HepG2 (cell line): ENCODE results near the gene GDI1. TPM values are rescaled to one million over a fixed set of nuclear protein-coding genes. Genes with fewer than 3 reads are reported as not detected.

Source experiments
- ATAC-seq: fragments of 200-7000 bp; cut with Tn5 transposase; 3 replicates; pipeline ENCODE4 v1.9.1; 2020; ENCODE audit warnings: mild to moderate bottlenecking, moderate library complexity
- BruUV-seq: library from RNA; stranded (reverse); fragments of 400-500 nt; replicated peaks from 2 replicates; lab custom pipeline; 2021; lab: Mats Ljungman, UMichigan
- CTCF ChIA-PET: fragments of 300-600 bp; formaldehyde crosslinking; extraction: SDS; loops from one replicate; lab custom pipeline; 2021; ENCODE audit warnings: low total read pairs, inconsistent platforms, low intra/inter-chr PET ratio; lab: Yijun Ruan, JAX
- POLR2A ChIA-PET: fragments of 350-600 bp; sonication (Branson Sonifier 250); formaldehyde crosslinking; loops from one replicate; lab custom pipeline; 2020; ENCODE audit warnings: antibody characterized with exemption, inconsistent platforms; lab: Yijun Ruan, JAX
- DNase-seq: peaks from one replicate; pipeline ENCODE4 v3.0.0-alpha.2; 2015; ENCODE audit warnings: low spot score
- FAIRE-seq: peaks from 3 replicates; lab custom pipeline; 2011; peaks lifted over from hg19 to GRCh38; lab: Jason Lieb, UNC
- H2AFZ ChIP-seq: one replicate; pipeline ENCODE4 v1.6.1; 2011; ENCODE audit warnings: low read length, inconsistent platforms
- H3K27ac ChIP-seq: fragments of 300-600 bp; 3 replicates; pipeline ENCODE4 v1.8.0; 2011; ENCODE audit warnings: mixed run types, mild to moderate bottlenecking, mixed read lengths, low read length, inconsistent platforms; ENCODE audit not compliant: insufficient read depth; ENCODE audit errors: extremely low read length
- H3K27me3 ChIP-seq, 2 experiments: fragments of 200-600 bp in 1 of 2; 2 replicates in 1 of 2; 3 replicates in 1 of 2; pipeline versions ENCODE4 v1.6.0 to v1.8.0; 2011; ENCODE audit warnings: low read length in 2 of 2, mild to moderate bottlenecking in 2 of 2, moderate library complexity in 2 of 2, inconsistent platforms in 1 of 2; ENCODE audit not compliant: insufficient read depth in 2 of 2, control insufficient read depth in 1 of 2
- H3K36me3 ChIP-seq, 2 experiments: fragments of 200-600 bp in 1 of 2; replicated peaks in 1 of 2; 2 replicates in 1 of 2; 3 replicates in 1 of 2; pipeline versions ENCODE4 v1.5.1 to v1.8.0; 2011; ENCODE audit warnings: low read length in 2 of 2, inconsistent platforms in 1 of 2; ENCODE audit not compliant: insufficient read depth in 2 of 2, control insufficient read depth in 1 of 2
- H3K4me1 ChIP-seq: 2 replicates; pipeline ENCODE4 v1.5.1; 2012; ENCODE audit warnings: low read length, inconsistent platforms; ENCODE audit not compliant: insufficient read depth
- H3K4me2 ChIP-seq: 2 replicates; pipeline ENCODE4 v1.6.0; 2011; ENCODE audit warnings: low read depth, low read length, inconsistent platforms
- H3K4me3 ChIP-seq, 3 experiments: fragments of 200-600 bp in 1 of 3; sonication (generic), shearing (Covaris generic) in 1 of 3; replicated peaks in 1 of 3; 2 replicates each; pipeline ENCODE4 v1.5.1; 2011 to 2016; ENCODE audit warnings: low read length in 3 of 3, inconsistent platforms in 2 of 3, low read depth in 2 of 3, mild to moderate bottlenecking in 2 of 3, control low read depth in 1 of 3, mixed read lengths in 1 of 3; ENCODE audit not compliant: insufficient read depth in 1 of 3
- H3K79me2 ChIP-seq: one replicate; pipeline ENCODE4 v1.6.1; 2011; ENCODE audit warnings: low read length, inconsistent platforms; ENCODE audit not compliant: insufficient read depth
- H3K9ac ChIP-seq: 2 replicates; pipeline ENCODE4 v1.6.0; 2011; ENCODE audit warnings: mild to moderate bottlenecking, low read depth, low read length, inconsistent platforms; ENCODE audit not compliant: insufficient read depth
- H3K9me3 ChIP-seq: 2 replicates; pipeline ENCODE4 v1.5.1; 2012; ENCODE audit warnings: mild to moderate bottlenecking, low read length
- H4K20me1 ChIP-seq: 2 replicates; pipeline ENCODE4 v1.6.0; 2011; ENCODE audit warnings: inconsistent platforms, mild to moderate bottlenecking, low read length, moderate library complexity; ENCODE audit not compliant: insufficient read depth
- MBD4 ChIP-seq: IDR thresholded peaks from 2 replicates; pipeline ENCODE4 v1.6.1; 2012; ENCODE audit warnings: low read length, inconsistent platforms, borderline replicate concordance
- MNT ChIP-seq: fragments of 450-650 bp; IDR thresholded peaks from 2 replicates; pipeline ENCODE4 v1.6.1; 2016
- SAP130 ChIP-seq: IDR thresholded peaks from 2 replicates; pipeline ENCODE4 v1.6.1; 2016; ENCODE audit warnings: low read depth
- ZNF407 ChIP-seq: sonication (generic); formaldehyde crosslinking; IDR thresholded peaks from one replicate; pipeline ENCODE4 v1.5.1; 2020; ENCODE audit warnings: mild to moderate bottlenecking, missing genetic modification reagents; ENCODE audit errors: not compliant biosample characterization
- ZNF44 ChIP-seq: sonication (generic); formaldehyde crosslinking; IDR thresholded peaks from 2 replicates; pipeline ENCODE4 v1.5.1; 2020; ENCODE audit warnings: mild to moderate bottlenecking, missing genetic modification reagents
- ZNF747 ChIP-seq: sonication (generic); formaldehyde crosslinking; IDR thresholded peaks from 2 replicates; pipeline ENCODE4 v1.8.1; 2023; ENCODE audit warnings: missing genetic modification reagents, mild to moderate bottlenecking, borderline replicate concordance
- WGBS: methylation state at CpG from one replicate; pipeline ENCODE4 v1.1.6; 2017; ENCODE audit warnings: low lambda C conversion rate; 5-methylcytosine and 5-hydroxymethylcytosine counted together
- in situ Hi-C: cut with HindIII; loops from 2 replicates; pipeline ENCODE4 v1.10.0; 2017; ENCODE audit warnings: low pct_unique_long_range_greater_than_20kb; ENCODE audit not compliant: extremely low pct_ligation_motif_present
- intact Hi-C: fragments of 100-400 bp; cut with micrococcal nuclease; formaldehyde crosslinking; loops from one replicate; pipeline ENCODE4 v1.10.0; 2022; ENCODE audit not compliant: unreplicated experiment
- polyA plus RNA-seq, 8 experiments: library from polyadenylated mRNA; depleted of rRNA in 3 of 8; stranded (reverse) in 7 of 8; unstranded in 1 of 8; fragments of >200 nt; fragmentation: Illumina TruSeq in 4 of 8; extraction: Trizol in 4 of 8; gene quantifications; 2 replicates each; pipeline versions ENCODE4 v1.2.1 to v1.2.3, GENCODE V29; 2011 to 2016; ENCODE audit warnings: low read depth in 4 of 8, missing spikeins in 1 of 8, mixed read lengths in 1 of 8; ENCODE audit not compliant: insufficient read depth in 1 of 8
- total RNA-seq, 5 experiments: library from RNA; depleted of rRNA; stranded (reverse); fragments of >200 nt; fragmentation: Illumina TruSeq; extraction: Trizol; gene quantifications; 2 replicates each; pipeline ENCODE4 v1.2.3, GENCODE V29; 2016; ENCODE audit warnings: low read depth in 1 of 5

The GDI1 gene
- total and polyA plus RNA-seq, 2 of the 13 experiments (the other 11 are each of a cell fraction or from before 2014, with no cell fraction given), result 17.4 to 105 TPM

- ATAC-seq (peak; percentile 77), DNase-seq (no peak), FAIRE-seq (peak; percentile 44)
- intact Hi-C loops (no loop called here), in situ Hi-C loops (no loop called here)
- no peaks in the 10 kb centered on the region for H3K9me3 ChIP-seq
- POLR2A ChIA-PET, result interaction anchor here (0.7 to 1.6 kb wide), 5 partner anchors 19 to 88 kb away, joined by 3 to 6 read pairs (median 4); partner anchors contain the start of genes LAGE3, SLC10A3 and TAFAZZIN
- 0 out of 2 replicates have a peak, but pooled peaks cover 4% of the 10 kb centered on the region for H3K4me1 ChIP-seq
- no TSS peak for BruUV-seq
- H3K79me2 ChIP-seq, result peaks cover 9% of the 10 kb centered on the region
- no peak for TF ChIP-seq MBD4
- no peak for TF ChIP-seq ZNF44 (CRISPR knock-in tag)
- TF ChIP-seq ZNF407 (CRISPR knock-in tag), result no peak
- no peak for TF ChIP-seq ZNF747 (CRISPR knock-in tag)
- TF ChIP-seq MNT, result no peak
- TF ChIP-seq SAP130, result 0 out of 2 replicates have a peak, but pooled peaks have one; percentile 15
- peak overlapping the region; percentile 73 for H3K4me2 ChIP-seq
- WGBS, result 16% methylated on average over 5 of the region's 15 CpGs
- H3K9ac ChIP-seq, result peak overlapping the region; percentile 74
- CTCF ChIA-PET, result interaction anchor here (1.0 kb wide), 1 partner anchor 75 kb away, joined by 4 read pairs; no protein-coding TSS in a partner anchor
- H2AFZ ChIP-seq, result no peak overlapping the region
- H3K27ac ChIP-seq, result no peak overlapping the region
- H3K36me3 ChIP-seq, result peaks cover 0 to 4% of the 10 kb centered on the region in 2 experiments; a peak in 3 of 5 replicates
- peak overlapping the region; percentile 60 to 87 (median 79) for H3K4me3 ChIP-seq
- H3K27me3 ChIP-seq, result no peaks in the 10 kb centered on the region
- no peaks in the 10 kb centered on the region for H4K20me1 ChIP-seq
These were observed 22.2 kb downstream of the GDI1 start for GRCh38 chrX:154458954-154459778.
